Measurements from ENCODE around the gene TRAF4. TPM values are rescaled to one million over a fixed set of nuclear protein-coding genes. Genes with fewer than 3 reads are reported as not detected.
"Not testable (repeated sequence)": the region's sequence is repeated elsewhere in the genome, so short reads cannot be mapped to it uniquely, and the experiment has no call there.

The TRAF4 gene
- total RNA-seq, 6 donors from 2014 or later, result 34.8 to 84.9 (median 64.1) TPM

DNA sequence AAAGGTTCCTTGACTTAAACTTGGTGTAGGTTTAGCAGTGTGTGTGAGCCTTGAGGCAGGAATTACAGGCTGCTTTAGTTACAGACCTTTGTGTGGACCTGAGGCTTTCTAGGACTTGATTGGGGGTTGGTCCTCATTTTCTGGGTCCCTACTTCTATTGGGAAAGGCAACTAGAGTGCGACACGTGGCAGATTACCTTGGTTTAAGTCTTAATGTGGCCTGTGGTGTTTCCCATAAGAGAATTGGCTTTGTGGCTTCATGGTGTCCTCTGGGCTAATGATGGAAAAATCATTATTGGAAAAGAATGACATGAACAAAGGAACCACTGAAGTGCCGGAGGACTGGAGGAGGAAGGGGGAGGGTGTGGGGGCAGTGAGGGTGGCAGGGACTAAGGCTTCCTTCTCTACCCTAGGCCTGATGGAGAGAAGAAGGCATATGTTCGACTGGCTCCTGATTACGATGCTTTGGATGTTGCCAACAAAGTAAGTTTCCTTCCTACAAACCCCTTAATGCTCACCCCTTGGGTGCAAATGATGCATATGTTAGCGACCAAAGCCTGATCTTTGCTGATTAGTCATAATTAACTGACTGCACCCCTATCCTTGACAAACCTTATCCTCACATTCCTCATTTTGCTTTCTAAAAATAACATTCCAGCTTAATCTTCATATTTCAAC is 20.5 kb upstream of the TRAF4 start:
- Histone ChIP-seq H3K27me3 (no peaks in the 10 kb centered on the region), H3K27ac (peak overlapping the region in 1 of 4 donors; percentile 81), H3K4me1 (peaks cover 55 to 89% (median 76%) of the 10 kb centered on the region in 4 donors), H3K36me3 (peaks cover 10 to 44% (median 33%) of the 10 kb centered on the region in 4 donors), H3K9me3 (no peaks in the 10 kb centered on the region), H3K4me3 (no peak overlapping the region)
- DNase-seq (no peak), ATAC-seq (ENCODE audit: low FRiP score in 2 of 2) (no peak)
- TF ChIP-seq POLR2A (IDR thresholded peaks at IDR 0.05) (no peak), POLR2AphosphoS5 (IDR thresholded peaks at IDR 0.05) (no peak), EP300 (IDR thresholded peaks at IDR 0.05) (no peak)
- TF ChIP-seq, protein P1, sequence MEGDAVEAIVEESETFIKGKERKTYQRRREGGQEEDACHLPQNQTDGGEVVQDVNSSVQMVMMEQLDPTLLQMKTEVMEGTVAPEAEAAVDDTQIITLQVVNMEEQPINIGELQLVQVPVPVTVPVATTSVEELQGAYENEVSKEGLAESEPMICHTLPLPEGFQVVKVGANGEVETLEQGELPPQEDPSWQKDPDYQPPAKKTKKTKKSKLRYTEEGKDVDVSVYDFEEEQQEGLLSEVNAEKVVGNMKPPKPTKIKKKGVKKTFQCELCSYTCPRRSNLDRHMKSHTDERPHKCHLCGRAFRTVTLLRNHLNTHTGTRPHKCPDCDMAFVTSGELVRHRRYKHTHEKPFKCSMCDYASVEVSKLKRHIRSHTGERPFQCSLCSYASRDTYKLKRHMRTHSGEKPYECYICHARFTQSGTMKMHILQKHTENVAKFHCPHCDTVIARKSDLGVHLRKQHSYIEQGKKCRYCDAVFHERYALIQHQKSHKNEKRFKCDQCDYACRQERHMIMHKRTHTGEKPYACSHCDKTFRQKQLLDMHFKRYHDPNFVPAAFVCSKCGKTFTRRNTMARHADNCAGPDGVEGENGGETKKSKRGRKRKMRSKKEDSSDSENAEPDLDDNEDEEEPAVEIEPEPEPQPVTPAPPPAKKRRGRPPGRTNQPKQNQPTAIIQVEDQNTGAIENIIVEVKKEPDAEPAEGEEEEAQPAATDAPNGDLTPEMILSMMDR (IDR thresholded peaks at IDR 0.05), result no peak
- WGBS, 2 donors, result 77 to 83% methylated on average over 6 of the region's 6 CpGs

DNA sequence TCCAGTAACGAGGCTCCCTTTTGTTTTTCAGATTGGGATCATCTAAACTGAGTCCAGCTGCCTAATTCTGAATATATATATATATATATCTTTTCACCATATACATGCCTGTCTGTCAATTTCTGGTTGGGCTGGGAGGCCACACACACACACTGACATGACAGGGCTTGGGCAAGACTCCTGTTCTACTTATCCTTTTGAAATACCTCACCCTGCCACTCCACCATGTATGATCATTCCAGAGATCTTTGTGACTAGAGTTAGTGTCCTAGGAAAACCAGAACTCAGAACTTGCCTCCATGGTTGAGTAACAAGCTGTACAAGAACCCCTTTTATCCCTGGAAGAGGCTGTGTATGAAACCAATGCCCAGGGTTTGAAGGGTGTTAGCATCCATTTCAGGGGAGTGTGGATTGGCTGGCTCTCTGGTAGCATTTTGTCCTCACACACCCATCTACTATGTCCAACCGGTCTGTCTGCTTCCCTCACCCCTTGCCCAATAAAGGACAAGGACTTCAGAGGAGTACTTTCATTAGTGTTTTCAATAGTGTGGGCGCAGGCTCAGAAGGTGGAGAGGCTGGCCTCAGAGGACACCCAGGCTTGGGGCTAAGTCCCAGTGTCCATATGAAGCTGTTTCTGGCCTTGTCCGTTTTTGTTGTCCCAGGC is 19.8 kb upstream of the TRAF4 start:
- ATAC-seq (ENCODE audit: low FRiP score in 2 of 2); H3K9me3 ChIP-seq; H3K27me3 ChIP-seq: not testable (repeated sequence)
- 70 to 76% methylated on average over 4 of the region's 4 CpGs for WGBS, 2 donors
- peak overlapping the region in 2 of 4 donors; percentile 52 to 96 for H3K27ac ChIP-seq
- peaks cover 49 to 84% (median 70%) of the 10 kb centered on the region in 4 donors for H3K4me1 ChIP-seq
- peak in 1 of 2 donors; percentile 71 for DNase-seq
- peaks cover 10 to 44% (median 33%) of the 10 kb centered on the region in 4 donors for H3K36me3 ChIP-seq
- H3K4me3 ChIP-seq, result peak overlapping the region in 1 of 4 donors; percentile 75
- TF ChIP-seq POLR2A (IDR thresholded peaks at IDR 0.05) (peak in 1 of 4 donors; percentile 45), POLR2AphosphoS5 (IDR thresholded peaks at IDR 0.05) (peak; percentile 48 to 59), EP300 (IDR thresholded peaks at IDR 0.05) (peak in 1 of 4 donors; percentile 40)

DNA sequence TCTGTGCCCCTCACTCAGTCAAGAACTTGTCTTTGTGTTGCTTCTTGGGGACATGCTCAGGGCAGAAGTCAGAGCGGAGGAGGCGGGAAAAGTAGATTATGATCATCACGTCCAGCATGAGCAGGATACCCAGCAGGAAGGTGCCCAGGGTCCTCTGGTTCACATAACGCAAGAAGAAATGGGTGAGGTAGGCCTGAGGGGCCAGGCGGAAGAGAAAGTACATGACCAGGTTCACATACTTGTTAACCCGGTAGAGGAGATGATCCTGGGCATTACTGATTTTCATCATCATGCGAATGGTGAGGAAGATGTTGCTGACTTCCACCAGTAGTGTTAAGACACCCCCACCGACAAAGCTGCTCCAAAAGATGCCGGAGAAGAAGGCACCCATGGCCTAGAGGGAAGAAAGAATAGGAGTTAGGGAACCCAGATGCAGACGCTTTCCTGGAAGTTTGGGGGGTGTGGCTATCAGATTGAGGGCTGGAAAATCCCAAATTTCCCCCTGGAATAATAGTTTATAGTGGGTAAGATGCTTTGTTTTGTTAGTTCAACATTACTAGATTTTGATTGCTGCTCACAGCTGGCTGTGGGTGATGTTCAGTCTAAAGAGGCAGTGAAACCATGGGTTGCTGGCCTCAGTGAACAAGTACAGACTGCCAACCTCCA is 19.2 kb upstream of the TRAF4 start:
- no peaks in the 10 kb centered on the region for H3K27me3 ChIP-seq
- TF ChIP-seq, protein P1 (IDR thresholded peaks at IDR 0.05), result no peak
- TF ChIP-seq EP300 (IDR thresholded peaks at IDR 0.05), result no peak
- no peak for TF ChIP-seq POLR2AphosphoS5 (IDR thresholded peaks at IDR 0.05)
- TF ChIP-seq POLR2A (IDR thresholded peaks at IDR 0.05), result no peak
- 79 to 86% methylated on average over 10 of the region's 10 CpGs for WGBS, 2 donors
- H3K4me1 ChIP-seq, result peaks cover 53 to 86% (median 69%) of the 10 kb centered on the region in 4 donors
- peak overlapping the region in 3 of 4 donors; percentile 62 to 75 (median 71) for H3K4me3 ChIP-seq
- H3K36me3 ChIP-seq, result peaks cover 10 to 44% (median 33%) of the 10 kb centered on the region in 4 donors
- peak overlapping the region in 2 of 4 donors; percentile 95 to 96 for H3K27ac ChIP-seq
- H3K9me3 ChIP-seq, result no peaks in the 10 kb centered on the region
- ATAC-seq (ENCODE audit: low FRiP score in 2 of 2), result no peak
- DNase-seq, result no peak

DNA sequence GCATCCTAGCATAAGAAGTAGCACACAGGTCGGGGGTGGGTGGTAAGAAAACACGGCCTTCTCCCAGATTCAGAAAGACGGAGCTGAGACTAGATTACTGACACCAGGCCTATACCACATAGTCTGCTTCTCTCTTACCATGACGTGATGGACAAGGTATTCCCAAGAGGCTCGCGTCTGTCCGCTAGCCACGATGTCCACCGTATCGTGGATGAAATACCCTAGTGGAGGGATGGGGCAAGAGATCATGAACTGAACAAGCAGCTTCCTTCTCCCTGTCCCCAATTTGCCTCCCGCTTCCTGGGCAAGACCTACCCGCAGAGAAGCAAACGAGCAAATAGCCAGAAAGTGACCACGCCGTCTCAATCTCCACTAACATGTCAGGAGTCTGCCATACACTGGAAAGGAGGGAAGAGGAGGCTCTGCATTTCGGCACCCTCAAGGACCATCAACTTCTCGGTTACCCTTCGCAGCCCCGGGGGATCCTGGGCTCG is 18.6 kb upstream of the TRAF4 start:
- ATAC-seq (ENCODE audit: low FRiP score in 2 of 2) (no peak), DNase-seq (no peak)
- H3K4me3 ChIP-seq, result peak overlapping the region in 3 of 4 donors; percentile 62 to 75 (median 71)
- H3K9me3 ChIP-seq, result no peaks in the 10 kb centered on the region
- no peaks in the 10 kb centered on the region for H3K27me3 ChIP-seq
- TF ChIP-seq POLR2AphosphoS5 (IDR thresholded peaks at IDR 0.05), result peak in 1 of 2 donors; percentile 41
- TF ChIP-seq, protein P1 (IDR thresholded peaks at IDR 0.05), result no peak
- peaks cover 10 to 44% (median 33%) of the 10 kb centered on the region in 4 donors for H3K36me3 ChIP-seq
- 33 to 48% methylated on average over 16 to 20 of the region's 20 CpGs for WGBS, 2 donors
- H3K4me1 ChIP-seq, result peaks cover 53 to 84% (median 69%) of the 10 kb centered on the region in 4 donors
- H3K27ac ChIP-seq, result peak overlapping the region; percentile 80 to 96 (median 95)
